Fibroblast of mammary gland (primary cell): ENCODE results near the gene IL22RA2.

Experiments used
- DNase-seq: peaks from one replicate; pipeline ENCODE4 v3.0.0-alpha.2; 2010; ENCODE audit warnings: low read depth
- H3K4me3 ChIP-seq: 2 replicates; pipeline ENCODE4 v1.5.1; 2011; ENCODE audit warnings: low read depth, mild to moderate bottlenecking, low read length, moderate library complexity; ENCODE audit not compliant: control insufficient read depth
- TF ChIP-seq, protein P1 (sequence below): conservative IDR thresholded peaks from 2 replicates; pipeline ENCODE4 v1.5.1; 2011; ENCODE audit warnings: low read depth, low read length, inconsistent platforms; ENCODE audit not compliant: control insufficient read depth, insufficient read depth

IL22RA2 gene

DNA sequence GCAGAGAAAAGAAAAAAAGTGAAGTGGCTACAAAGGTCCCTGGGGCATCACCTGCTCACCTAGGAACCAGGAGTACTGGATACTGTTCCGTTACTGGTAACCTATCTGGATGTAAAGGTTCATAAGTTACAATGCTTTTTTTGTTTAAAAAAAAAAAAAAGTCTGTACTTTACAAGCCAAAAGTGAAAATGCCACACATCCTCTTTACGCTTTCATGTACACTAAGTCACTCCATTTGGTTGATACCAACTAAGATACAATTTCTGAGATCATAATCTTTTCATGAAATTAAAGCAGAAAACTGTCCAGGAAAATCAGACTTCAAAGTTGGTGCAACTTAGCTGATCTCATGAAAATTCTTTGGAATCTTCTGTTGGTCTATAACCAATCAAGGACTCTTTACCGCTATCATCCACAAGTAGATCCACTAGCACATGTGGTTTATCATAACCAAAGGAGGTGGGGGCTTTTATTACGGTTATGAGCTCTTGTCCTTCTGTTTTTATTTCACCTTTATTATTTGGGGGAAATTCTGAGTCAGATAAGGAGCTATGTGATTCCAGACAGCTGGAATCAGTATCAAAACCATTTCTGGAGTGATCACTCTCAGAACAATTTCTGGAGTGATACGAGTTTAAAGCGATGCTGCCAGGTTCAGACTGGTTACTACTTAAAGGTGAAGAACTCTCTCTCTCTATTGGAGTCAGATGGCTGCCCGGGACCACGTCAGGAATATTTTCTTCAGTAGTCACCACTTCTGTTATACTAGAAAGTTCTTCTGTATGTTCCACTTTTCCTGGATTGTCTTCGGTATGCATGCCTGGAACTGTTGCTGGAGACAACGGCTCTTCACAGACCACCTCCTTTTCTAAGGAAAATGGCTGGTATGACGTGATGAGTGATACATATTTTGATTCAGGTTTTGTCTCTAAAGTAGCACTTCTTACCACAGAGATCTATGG is 24.5 kb upstream of the IL22RA2 start:
- no peak overlapping the region for H3K4me3 ChIP-seq
- no peak for DNase-seq
- TF ChIP-seq, protein P1, sequence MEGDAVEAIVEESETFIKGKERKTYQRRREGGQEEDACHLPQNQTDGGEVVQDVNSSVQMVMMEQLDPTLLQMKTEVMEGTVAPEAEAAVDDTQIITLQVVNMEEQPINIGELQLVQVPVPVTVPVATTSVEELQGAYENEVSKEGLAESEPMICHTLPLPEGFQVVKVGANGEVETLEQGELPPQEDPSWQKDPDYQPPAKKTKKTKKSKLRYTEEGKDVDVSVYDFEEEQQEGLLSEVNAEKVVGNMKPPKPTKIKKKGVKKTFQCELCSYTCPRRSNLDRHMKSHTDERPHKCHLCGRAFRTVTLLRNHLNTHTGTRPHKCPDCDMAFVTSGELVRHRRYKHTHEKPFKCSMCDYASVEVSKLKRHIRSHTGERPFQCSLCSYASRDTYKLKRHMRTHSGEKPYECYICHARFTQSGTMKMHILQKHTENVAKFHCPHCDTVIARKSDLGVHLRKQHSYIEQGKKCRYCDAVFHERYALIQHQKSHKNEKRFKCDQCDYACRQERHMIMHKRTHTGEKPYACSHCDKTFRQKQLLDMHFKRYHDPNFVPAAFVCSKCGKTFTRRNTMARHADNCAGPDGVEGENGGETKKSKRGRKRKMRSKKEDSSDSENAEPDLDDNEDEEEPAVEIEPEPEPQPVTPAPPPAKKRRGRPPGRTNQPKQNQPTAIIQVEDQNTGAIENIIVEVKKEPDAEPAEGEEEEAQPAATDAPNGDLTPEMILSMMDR = no peak

DNA sequence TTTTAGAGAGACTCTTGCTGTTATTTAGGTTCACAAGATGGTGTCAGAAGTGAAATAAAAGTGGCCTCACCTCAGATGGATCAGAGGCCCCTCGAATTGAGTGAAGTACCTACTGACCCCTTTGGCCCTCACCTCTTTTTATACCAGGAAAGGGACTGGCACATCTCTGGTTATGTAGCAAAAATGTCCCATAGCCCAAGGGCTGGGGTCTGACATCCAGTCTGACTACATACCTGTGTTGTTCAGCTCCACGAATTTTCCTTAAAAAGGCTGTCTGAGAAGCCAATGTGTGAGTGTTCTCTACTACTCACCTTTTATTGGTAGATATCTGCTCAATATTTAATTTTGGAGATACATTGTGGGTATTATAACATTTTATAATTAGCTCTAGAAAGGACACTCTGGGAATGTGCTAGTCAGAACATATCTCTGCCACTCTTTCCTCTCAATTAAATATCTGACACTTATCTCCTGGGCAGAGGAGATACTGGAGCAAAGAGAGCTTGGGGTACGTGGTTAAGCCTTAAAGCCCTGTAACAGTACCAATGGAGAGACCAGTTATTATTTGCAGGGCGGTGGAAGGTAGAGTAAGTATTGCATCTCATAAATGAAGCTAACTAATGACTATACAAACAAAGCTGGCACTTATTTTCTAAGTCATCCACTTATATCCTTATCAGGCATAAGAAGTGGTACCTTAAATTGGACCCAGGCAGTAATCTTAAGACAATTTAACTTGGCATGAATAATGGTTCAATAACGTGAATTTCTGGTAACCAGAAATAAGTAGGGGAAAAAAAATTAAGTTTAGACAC is 20.0 kb upstream of the IL22RA2 start:
- TF ChIP-seq, protein P1 = no peak
- no peak for DNase-seq
- H3K4me3 ChIP-seq = no peak overlapping the region

DNA sequence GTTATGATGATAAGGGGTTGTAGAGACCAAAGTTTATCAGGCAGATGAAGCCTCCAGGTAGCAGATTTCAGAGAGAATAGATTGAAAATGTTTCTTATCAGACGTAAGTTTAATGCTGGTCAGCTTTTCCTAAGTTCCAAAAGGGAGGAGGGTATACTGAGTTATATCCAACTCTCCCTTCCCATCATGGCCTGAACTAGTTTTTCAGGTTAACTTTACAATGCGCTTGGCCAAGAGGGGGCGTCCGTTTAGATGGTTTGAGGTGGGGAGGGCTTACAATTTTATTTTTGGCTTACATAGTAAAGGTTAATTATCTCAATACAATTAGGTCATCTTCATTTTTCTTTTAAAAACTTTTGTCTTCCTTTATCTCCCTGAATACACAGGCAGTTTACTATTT is 19.4 kb upstream of the IL22RA2 start:
- no peak for DNase-seq
- TF ChIP-seq, protein P1 = no peak
- no peak overlapping the region for H3K4me3 ChIP-seq

DNA sequence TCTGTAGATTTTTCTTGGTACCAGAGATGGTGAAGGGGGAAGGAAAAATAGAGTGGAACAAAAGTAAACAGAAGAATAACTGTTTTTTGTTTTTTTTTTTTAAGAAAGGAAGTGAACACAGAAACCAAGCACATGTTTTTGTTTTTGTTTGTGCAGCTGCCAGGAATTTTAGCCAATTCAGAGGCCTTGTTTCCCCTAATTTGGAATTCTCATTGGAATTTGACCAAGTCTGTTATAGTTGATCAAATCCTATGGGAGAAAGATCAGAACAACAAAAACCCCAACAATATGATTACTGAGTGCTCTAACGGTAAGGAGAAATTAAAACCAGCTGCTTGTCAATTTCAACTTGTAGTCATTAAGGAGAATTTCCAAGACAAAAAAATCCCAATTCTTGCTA is 18.2 kb upstream of the IL22RA2 start:
- TF ChIP-seq, protein P1 = no peak
- peak; percentile 76 for DNase-seq
- no peak overlapping the region for H3K4me3 ChIP-seq

DNA sequence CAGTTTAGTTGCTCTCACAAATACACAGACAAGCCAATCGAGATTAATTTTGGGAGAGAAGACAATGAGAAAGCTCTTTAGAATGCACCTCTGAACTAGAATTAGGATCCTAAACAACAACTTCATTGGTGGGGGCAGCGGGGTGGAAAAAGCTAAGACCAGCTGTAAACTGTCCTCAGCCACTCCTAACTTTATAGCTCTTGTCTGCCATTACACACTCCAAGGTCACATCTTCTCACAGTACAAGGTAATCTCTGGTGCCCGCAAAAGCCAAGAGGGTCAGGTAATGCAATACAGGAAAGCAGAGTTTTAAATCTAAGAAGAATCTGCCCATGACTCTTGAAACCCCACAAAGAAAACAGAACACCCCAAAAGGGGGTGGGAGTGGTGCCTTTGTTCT is 17.8 kb upstream of the IL22RA2 start:
- no peak overlapping the region for H3K4me3 ChIP-seq
- TF ChIP-seq, protein P1 = no peak
- no peak for DNase-seq

DNA sequence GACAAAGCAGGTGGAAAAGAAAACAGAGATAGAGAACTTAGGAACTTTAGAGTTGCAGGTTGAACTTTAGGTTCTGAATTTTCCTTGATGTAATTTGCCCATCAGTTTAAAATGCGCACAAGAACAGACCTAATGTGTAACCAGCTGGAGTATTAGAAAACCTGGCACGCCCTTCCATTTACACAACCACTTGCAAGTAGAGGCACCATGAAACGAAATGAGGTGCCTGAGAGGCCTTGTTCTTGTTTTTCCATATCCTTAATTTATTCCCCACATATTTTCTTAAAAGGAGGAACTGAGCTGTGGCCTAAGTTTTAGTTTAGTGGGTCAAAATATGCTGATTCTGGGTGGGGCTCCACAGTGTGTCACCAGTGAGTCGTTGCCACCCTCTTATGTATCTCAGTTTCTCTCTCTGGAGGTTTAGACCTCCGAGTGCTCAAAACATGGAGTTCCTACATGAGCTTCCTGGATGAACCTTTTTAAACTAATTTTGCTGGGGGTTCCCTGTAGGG is 17.2 kb upstream of the IL22RA2 start:
- no peak overlapping the region for H3K4me3 ChIP-seq
- TF ChIP-seq, protein P1 = no peak
- no peak for DNase-seq
